Suprapubic skin (tissue), 4 donors: ENCODE measurements around the gene TLR7. TPM values are rescaled to one million over a fixed set of nuclear protein-coding genes. Genes with fewer than 3 reads are reported as not detected.

Experiments used
- DNase-seq, 2 donors: peaks; one replicate each; pipeline ENCODE4 v3.0.0-alpha.2; 2019; ENCODE audit warnings: low spot score in 2 of 2
- H3K27ac ChIP-seq: fragments of 200-600 bp; sonication (generic); one replicate; pipeline ENCODE4 v1.5.1; 2019
- H3K27me3 ChIP-seq: fragments of 200-600 bp; sonication (generic); one replicate; pipeline ENCODE4 v1.5.1; 2019
- H3K36me3 ChIP-seq: fragments of 200-600 bp; sonication (generic); one replicate; pipeline ENCODE4 v1.5.1; 2019
- H3K4me1 ChIP-seq: fragments of 200-600 bp; sonication (generic); one replicate; pipeline ENCODE4 v1.5.1; 2019
- H3K4me3 ChIP-seq: fragments of 200-600 bp; sonication (generic); one replicate; pipeline ENCODE4 v1.5.1; 2019; ENCODE audit warnings: mild to moderate bottlenecking
- H3K9me3 ChIP-seq: fragments of 200-600 bp; sonication (generic); one replicate; pipeline ENCODE4 v1.5.1; 2019
- EP300 ChIP-seq: sonication (generic); formaldehyde crosslinking; IDR thresholded peaks from one replicate; pipeline ENCODE4 v1.6.1; 2017; ENCODE audit warnings: antibody characterized with exemption
- POLR2A ChIP-seq, 2 donors: fragments of 450-650 bp; IDR thresholded peaks; one replicate each; pipeline ENCODE4 v1.6.1; 2017; ENCODE audit warnings: antibody characterized with exemption in 2 of 2, mild to moderate bottlenecking in 2 of 2, moderate library complexity in 2 of 2
- POLR2AphosphoS5 ChIP-seq, 3 donors: sonication (generic); formaldehyde crosslinking; IDR thresholded peaks; one replicate each; pipeline ENCODE4 v1.6.1; 2017; ENCODE audit warnings: antibody characterized with exemption in 3 of 3
- WGBS: methylation state at CpG from one replicate; pipeline ENCODE4 v1.1.5; 2018; 5-methylcytosine and 5-hydroxymethylcytosine counted together
- total RNA-seq, 4 donors: library from RNA; depleted of rRNA; stranded (reverse); fragments of >200 nt; gene quantifications; one replicate each; pipeline ENCODE4 v1.1.0, GENCODE V29; 2016
- TF ChIP-seq, protein P1 (sequence below), 2 donors: fragments of 200-600 bp in 1 of 2; fragments of 450-650 bp in 1 of 2; sonication (generic) in 1 of 2; IDR thresholded peaks; one replicate each; pipeline ENCODE4 v1.5.1; 2016 to 2019; ENCODE audit warnings: antibody characterized with exemption in 2 of 2, mild to moderate bottlenecking in 1 of 2, moderate library complexity in 1 of 2

Gene TLR7
- total RNA-seq, 4 donors from 2014 or later, result 0.15 to 0.38 TPM; not detected in 2

DNA sequence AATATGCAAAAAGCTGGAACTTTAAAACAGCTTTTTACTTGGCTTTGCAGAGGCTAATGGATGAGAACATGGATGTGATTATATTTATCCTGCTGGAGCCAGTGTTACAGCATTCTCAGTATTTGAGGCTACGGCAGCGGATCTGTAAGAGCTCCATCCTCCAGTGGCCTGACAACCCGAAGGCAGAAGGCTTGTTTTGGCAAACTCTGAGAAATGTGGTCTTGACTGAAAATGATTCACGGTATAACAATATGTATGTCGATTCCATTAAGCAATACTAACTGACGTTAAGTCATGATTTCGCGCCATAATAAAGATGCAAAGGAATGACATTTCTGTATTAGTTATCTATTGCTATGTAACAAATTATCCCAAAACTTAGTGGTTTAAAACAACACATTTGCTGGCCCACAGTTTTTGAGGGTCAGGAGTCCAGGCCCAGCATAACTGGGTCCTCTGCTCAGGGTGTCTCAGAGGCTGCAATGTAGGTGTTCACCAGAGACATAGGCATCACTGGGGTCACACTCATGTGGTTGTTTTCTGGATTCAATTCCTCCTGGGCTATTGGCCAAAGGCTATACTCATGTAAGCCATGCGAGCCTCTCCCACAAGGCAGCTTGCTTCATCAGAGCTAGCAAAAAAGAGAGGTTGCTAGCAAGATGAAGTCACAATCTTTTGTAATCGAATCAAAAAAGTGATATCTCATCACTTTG lies 55.2 kb downstream of the TLR7 start:
- 82% methylated on average over 10 of the region's 10 CpGs for WGBS
- Histone ChIP-seq H3K9me3 (no peaks in the 10 kb centered on the region), H3K27me3 (no peaks in the 10 kb centered on the region), H3K36me3 (no peaks in the 10 kb centered on the region), H3K4me1 (no peaks in the 10 kb centered on the region), H3K4me3 (no peak overlapping the region), H3K27ac (no peak overlapping the region)
- DNase-seq, result no peak
- no peak for TF ChIP-seq EP300
- TF ChIP-seq POLR2A (IDR thresholded peaks at IDR 0.05), result no peak
- no peak for TF ChIP-seq POLR2AphosphoS5 (IDR thresholded peaks at IDR 0.05)
- TF ChIP-seq, protein P1, sequence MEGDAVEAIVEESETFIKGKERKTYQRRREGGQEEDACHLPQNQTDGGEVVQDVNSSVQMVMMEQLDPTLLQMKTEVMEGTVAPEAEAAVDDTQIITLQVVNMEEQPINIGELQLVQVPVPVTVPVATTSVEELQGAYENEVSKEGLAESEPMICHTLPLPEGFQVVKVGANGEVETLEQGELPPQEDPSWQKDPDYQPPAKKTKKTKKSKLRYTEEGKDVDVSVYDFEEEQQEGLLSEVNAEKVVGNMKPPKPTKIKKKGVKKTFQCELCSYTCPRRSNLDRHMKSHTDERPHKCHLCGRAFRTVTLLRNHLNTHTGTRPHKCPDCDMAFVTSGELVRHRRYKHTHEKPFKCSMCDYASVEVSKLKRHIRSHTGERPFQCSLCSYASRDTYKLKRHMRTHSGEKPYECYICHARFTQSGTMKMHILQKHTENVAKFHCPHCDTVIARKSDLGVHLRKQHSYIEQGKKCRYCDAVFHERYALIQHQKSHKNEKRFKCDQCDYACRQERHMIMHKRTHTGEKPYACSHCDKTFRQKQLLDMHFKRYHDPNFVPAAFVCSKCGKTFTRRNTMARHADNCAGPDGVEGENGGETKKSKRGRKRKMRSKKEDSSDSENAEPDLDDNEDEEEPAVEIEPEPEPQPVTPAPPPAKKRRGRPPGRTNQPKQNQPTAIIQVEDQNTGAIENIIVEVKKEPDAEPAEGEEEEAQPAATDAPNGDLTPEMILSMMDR (IDR thresholded peaks at IDR 0.05), result no peak

DNA sequence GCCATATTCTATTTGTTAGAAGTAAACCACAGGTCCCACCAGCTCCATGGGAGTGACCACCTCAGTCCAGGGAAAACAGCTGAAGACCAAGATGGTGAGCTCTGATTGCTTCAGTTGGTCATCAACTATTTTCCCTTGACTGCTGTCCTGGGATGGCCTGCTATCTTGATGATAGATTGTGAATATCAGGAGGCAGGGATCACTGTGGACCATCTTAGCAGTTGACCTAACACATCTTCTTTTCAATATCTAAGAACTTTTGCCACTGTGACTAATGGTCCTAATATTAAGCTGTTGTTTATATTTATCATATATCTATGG lies 55.7 kb downstream of the TLR7 start:
- H3K27me3 ChIP-seq, result no peaks in the 10 kb centered on the region
- TF ChIP-seq, protein P1 (IDR thresholded peaks at IDR 0.05), result no peak
- TF ChIP-seq POLR2A (IDR thresholded peaks at IDR 0.05) (no peak), EP300 (no peak), POLR2AphosphoS5 (IDR thresholded peaks at IDR 0.05) (no peak)
- H3K4me3 ChIP-seq, result no peak overlapping the region
- no peaks in the 10 kb centered on the region for H3K36me3 ChIP-seq
- DNase-seq, result no peak
- H3K9me3 ChIP-seq, result no peaks in the 10 kb centered on the region
- H3K4me1 ChIP-seq, result no peaks in the 10 kb centered on the region
- H3K27ac ChIP-seq, result no peak overlapping the region

DNA sequence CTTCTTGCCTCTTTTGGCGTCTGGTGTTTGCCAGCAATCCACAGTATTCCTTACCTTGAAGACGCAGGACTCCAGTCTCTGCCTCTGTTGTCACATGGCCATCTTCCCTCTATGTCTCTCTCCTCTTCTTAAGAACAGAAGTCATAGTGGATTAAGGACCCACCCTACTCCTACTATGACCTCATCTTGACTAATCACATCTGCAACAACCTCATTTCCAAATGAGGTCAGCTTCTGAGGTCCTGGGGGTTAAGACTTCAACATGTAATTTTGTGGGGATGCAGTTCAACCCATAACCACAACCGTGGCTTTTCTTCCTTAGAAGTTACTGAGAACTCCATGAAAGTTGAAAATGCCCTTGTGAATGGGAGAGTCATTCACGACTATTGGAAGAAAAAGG lies 62.8 kb downstream of the TLR7 start:
- Histone ChIP-seq H3K36me3 (no peaks in the 10 kb centered on the region), H3K4me3 (no peak overlapping the region), H3K27me3 (no peaks in the 10 kb centered on the region), H3K9me3 (no peaks in the 10 kb centered on the region), H3K27ac (no peak overlapping the region), H3K4me1 (no peaks in the 10 kb centered on the region)
- no peak for DNase-seq
- 72% methylated on average over 4 of the region's 4 CpGs for WGBS
- TF ChIP-seq, protein P1 (IDR thresholded peaks at IDR 0.05), result no peak
- no peak for TF ChIP-seq POLR2AphosphoS5 (IDR thresholded peaks at IDR 0.05)

DNA sequence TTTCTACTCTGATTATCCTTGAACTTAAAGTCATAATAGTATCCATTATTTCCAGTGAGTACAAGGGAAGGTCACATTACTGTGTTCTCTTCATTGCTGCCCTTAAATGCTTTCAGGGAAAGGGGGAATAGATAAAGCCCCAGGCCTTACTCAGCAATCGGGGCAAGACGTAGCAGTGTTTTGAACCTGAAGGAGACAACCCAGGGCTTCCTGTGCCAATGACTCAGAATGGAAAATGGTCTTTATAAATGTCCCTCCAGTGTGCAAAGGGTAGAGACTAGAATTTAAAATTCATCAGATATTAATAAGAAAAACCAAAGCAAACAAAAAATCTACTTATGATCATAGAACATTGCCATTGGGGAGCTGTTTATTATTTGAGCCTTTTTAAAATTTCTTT lies 63.3 kb downstream of the TLR7 start:
- 92% methylated on average over 2 of the region's 2 CpGs for WGBS
- no peaks in the 10 kb centered on the region for H3K4me1 ChIP-seq
- no peaks in the 10 kb centered on the region for H3K36me3 ChIP-seq
- no peaks in the 10 kb centered on the region for H3K27me3 ChIP-seq
- TF ChIP-seq POLR2A (IDR thresholded peaks at IDR 0.05) (no peak), EP300 (no peak), POLR2AphosphoS5 (IDR thresholded peaks at IDR 0.05) (no peak)
- TF ChIP-seq, protein P1 (IDR thresholded peaks at IDR 0.05), result no peak
- no peaks in the 10 kb centered on the region for H3K9me3 ChIP-seq
- no peak overlapping the region for H3K27ac ChIP-seq
- DNase-seq, result no peak
- no peak overlapping the region for H3K4me3 ChIP-seq

DNA sequence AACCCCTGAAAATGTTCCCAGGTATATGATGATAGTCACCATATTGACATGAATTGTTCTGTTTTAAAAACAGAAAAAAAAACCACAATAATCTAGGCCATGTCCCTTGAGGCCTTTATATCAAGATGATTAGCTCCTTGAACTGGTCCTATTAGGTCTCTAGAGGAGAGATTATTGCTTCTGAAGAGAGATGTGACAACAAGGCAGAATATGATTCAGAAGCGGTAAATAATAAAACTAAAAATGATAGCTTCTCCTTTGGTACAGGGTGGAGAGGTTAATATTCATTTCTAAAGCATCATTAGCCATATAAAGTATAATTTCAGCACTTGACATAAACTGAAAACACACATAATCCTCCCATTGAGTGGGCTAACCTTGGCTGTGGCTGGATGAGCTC lies 65.4 kb downstream of the TLR7 start:
- TF ChIP-seq, protein P1 (IDR thresholded peaks at IDR 0.05), result no peak
- TF ChIP-seq POLR2AphosphoS5 (IDR thresholded peaks at IDR 0.05) (no peak), POLR2A (IDR thresholded peaks at IDR 0.05) (no peak), EP300 (no peak)
- Histone ChIP-seq H3K27me3 (no peaks in the 10 kb centered on the region), H3K4me1 (no peaks in the 10 kb centered on the region), H3K27ac (no peak overlapping the region), H3K4me3 (no peak overlapping the region), H3K36me3 (no peaks in the 10 kb centered on the region), H3K9me3 (no peaks in the 10 kb centered on the region)
- 89% methylated on average over 1 of the region's 1 CpG for WGBS
- DNase-seq, result no peak
